Left forelimb (tissue), 1 donor: ENCODE data around the gene BTBD9.
A peak's percentile ranks its signal among the peaks of the same experiment; 100 is the strongest.

Source experiments
- DNase-seq: peaks from one replicate; pipeline ENCODE4 v3.0.0-alpha.2; 2018; ENCODE audit warnings: low spot score

The BTBD9 gene

GRCh38 chr6:38639498-38640215, at the start of gene BTBD9:
Gene BTBD9 (minus strand): TSS chr6:38639929.
- peak; percentile 92 for DNase-seq

- DNase-seq, result no peak
These were observed 48.9 kb upstream of the BTBD9 start for GRCh38 chr6:38688579-38689087.

GRCh38 chr6:38687549-38687948, 47.8 kb upstream of the BTBD9 start:
- no peak for DNase-seq

GRCh38 chr6:38687043-38687353, 47.3 kb upstream of the BTBD9 start:
- DNase-seq, result no peak

- no peak for DNase-seq
These were observed 46.7 kb upstream of the BTBD9 start for GRCh38 chr6:38686270-38687042.

- no peak for DNase-seq
These were observed 45.2 kb upstream of the BTBD9 start for GRCh38 chr6:38684904-38685303.

- DNase-seq, result no peak
These were observed 44.5 kb upstream of the BTBD9 start for GRCh38 chr6:38684237-38684636.

GRCh38 chr6:38681850-38682249, 42.1 kb upstream of the BTBD9 start:
- no peak for DNase-seq

- no peak for DNase-seq
These were observed 39.9 kb upstream of the BTBD9 start for GRCh38 chr6:38679668-38680067.

- DNase-seq, result no peak
These were observed 38.5 kb upstream of the BTBD9 start for GRCh38 chr6:38678178-38678760.

- no peak for DNase-seq
These were observed 37.3 kb upstream of the BTBD9 start for GRCh38 chr6:38676974-38677544.

- DNase-seq, result no peak
These were observed 36.7 kb upstream of the BTBD9 start for GRCh38 chr6:38676236-38676973.

- no peak for DNase-seq
These were observed 33.9 kb upstream of the BTBD9 start for GRCh38 chr6:38673397-38674165.

- no peak for DNase-seq
These were observed 32.2 kb upstream of the BTBD9 start for GRCh38 chr6:38671885-38672467.

GRCh38 chr6:38658418-38659167, 18.9 kb upstream of the BTBD9 start:
- DNase-seq, result no peak

GRCh38 chr6:38656896-38657295, 17.2 kb upstream of the BTBD9 start:
- no peak for DNase-seq

- no peak for DNase-seq
These were observed 14.5 kb upstream of the BTBD9 start for GRCh38 chr6:38654263-38654662.

- DNase-seq, result no peak
These were observed 11.5 kb upstream of the BTBD9 start for GRCh38 chr6:38651121-38651784.

- no peak for DNase-seq
These were observed 10.6 kb upstream of the BTBD9 start for GRCh38 chr6:38650207-38650752.
